Caco-2 (cell line): Measurements from ENCODE around the gene KIF6. TPM values are rescaled to one million over a fixed set of nuclear protein-coding genes. Genes with fewer than 3 reads are reported as not detected.

Source experiments
- BruUV-seq: library from RNA; stranded (reverse); fragments of 400-500 nt; replicated peaks from 2 replicates; lab custom pipeline; 2021; lab: Mats Ljungman, UMichigan
- CTCF ChIA-PET: fragments of 300-600 bp; sonication (Branson Sonifier 250); formaldehyde crosslinking; loops from one replicate; lab custom pipeline; 2022; ENCODE audit warnings: antibody characterized with exemption; lab: Charles Lee
- POLR2A ChIA-PET: fragments of 300-600 bp; sonication (Branson Sonifier 250); formaldehyde crosslinking; loops from one replicate; lab custom pipeline; 2022; ENCODE audit warnings: antibody characterized with exemption; lab: Charles Lee
- DNase-seq, 2 experiments: peaks; one replicate each; pipeline versions ENCODE4 v3.0.0 to v3.0.0-alpha.2; 2020 to 2022
- H3K27me3 ChIP-seq: replicated peaks from 2 replicates; pipeline ENCODE4 v1.6.0; 2011; ENCODE audit warnings: low read length; ENCODE audit not compliant: control insufficient read depth, insufficient read depth
- H3K36me3 ChIP-seq: 2 replicates; pipeline ENCODE4 v1.5.1; 2011; ENCODE audit warnings: low read length; ENCODE audit not compliant: control insufficient read depth, insufficient read depth
- H3K4me1 ChIP-seq: fragments of 250-450 bp; sonication (Bioruptor Pico); 2 replicates; pipeline ENCODE4 v1.5.1; 2020; ENCODE audit warnings: mild to moderate bottlenecking
- H3K4me3 ChIP-seq: 2 replicates; pipeline ENCODE4 v1.5.1; 2011; ENCODE audit warnings: low read depth, mild to moderate bottlenecking, control low read depth, low read length
- H3K9me3 ChIP-seq: fragments of 250-450 bp; sonication (Bioruptor Pico); 2 replicates; pipeline ENCODE4 v1.5.1; 2020; ENCODE audit warnings: mild to moderate bottlenecking, moderate library complexity
- H3K27ac Mint-ChIP-seq: one replicate; pipeline ENCODE4 v1.8.0; 2022; ENCODE audit warnings: mixed read lengths; ENCODE audit not compliant: unreplicated experiment
- H3K27me3 Mint-ChIP-seq: one replicate; pipeline ENCODE4 v1.8.0; 2022; ENCODE audit warnings: mixed read lengths; ENCODE audit not compliant: insufficient read depth, unreplicated experiment
- H3K36me3 Mint-ChIP-seq: one replicate; pipeline ENCODE4 v1.8.0; 2022; ENCODE audit warnings: mild to moderate bottlenecking, mixed read lengths; ENCODE audit not compliant: insufficient read depth, unreplicated experiment
- H3K4me1 Mint-ChIP-seq: one replicate; pipeline ENCODE4 v1.8.0; 2022; ENCODE audit warnings: low read depth, mixed read lengths; ENCODE audit not compliant: unreplicated experiment
- H3K4me3 Mint-ChIP-seq: one replicate; pipeline ENCODE4 v1.8.0; 2022; ENCODE audit warnings: mild to moderate bottlenecking, moderate library complexity, mixed read lengths; ENCODE audit not compliant: unreplicated experiment
- H3K9me3 Mint-ChIP-seq: one replicate; pipeline ENCODE4 v1.8.0; 2022; ENCODE audit warnings: mixed read lengths; ENCODE audit not compliant: unreplicated experiment
- intact Hi-C: fragments of 100-400 bp; cut with micrococcal nuclease; formaldehyde crosslinking; loops from one replicate; pipeline ENCODE4 v1.10.0; 2022; ENCODE audit not compliant: unreplicated experiment
- total RNA-seq: library from RNA; stranded (reverse); gene quantifications from 2 replicates; pipeline ENCODE4 v1.2.3, GENCODE V29; 2022
- TF ChIP-seq, protein P1 (sequence below), 2 experiments: fragments of 200-600 bp in 1 of 2; IDR thresholded peaks; 1 replicate in 1 of 2; 2 replicates in 1 of 2; pipeline versions ENCODE4 v1.5.1 to v1.8.0; 2011 to 2022; ENCODE audit warnings: antibody characterized with exemption in 1 of 2, control low read depth in 1 of 2, inconsistent platforms in 1 of 2, low read depth in 1 of 2, low read length in 1 of 2, mild to moderate bottlenecking in 1 of 2, moderate library complexity in 1 of 2; ENCODE audit not compliant: insufficient read depth in 1 of 2, severe bottlenecking in 1 of 2, unreplicated experiment in 1 of 2

Gene KIF6
- total RNA-seq, 1 experiment from 2014 or later, result not detected

DNA sequence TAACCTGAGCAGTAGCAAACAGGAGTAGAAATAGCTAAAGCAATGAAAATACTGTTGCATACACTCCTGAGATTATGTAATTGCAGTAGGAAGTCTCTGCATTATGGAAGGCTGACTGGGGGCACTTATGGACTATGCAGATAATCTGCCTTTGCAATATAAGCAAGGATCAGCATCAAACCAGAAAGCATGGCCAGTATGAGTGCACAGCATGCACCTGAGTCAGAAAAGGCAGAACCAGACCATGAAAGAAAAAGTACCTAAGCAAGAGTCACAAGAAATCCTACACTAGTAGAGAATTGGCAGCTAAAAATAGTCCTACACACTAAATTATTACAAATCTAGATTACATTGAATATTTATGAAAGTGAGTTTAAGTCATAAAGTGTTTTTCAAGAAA is 164.3 kb downstream of the KIF6 start:
- Histone ChIP-seq H3K4me1 (no peaks in the 10 kb centered on the region), H3K9me3 (no peaks in the 10 kb centered on the region), H3K36me3 (no peaks in the 10 kb centered on the region), H3K4me3 (no peak overlapping the region), H3K27me3 (no peaks in the 10 kb centered on the region)
- POLR2A ChIA-PET, result no interaction called here
- no peak overlapping the region for H3K27ac Mint-ChIP-seq
- no peaks in the 10 kb centered on the region for H3K36me3 Mint-ChIP-seq
- H3K4me3 Mint-ChIP-seq, result no peak overlapping the region
- DNase-seq, result no peak
- H3K9me3 Mint-ChIP-seq, result no peaks in the 10 kb centered on the region
- TF ChIP-seq, protein P1, sequence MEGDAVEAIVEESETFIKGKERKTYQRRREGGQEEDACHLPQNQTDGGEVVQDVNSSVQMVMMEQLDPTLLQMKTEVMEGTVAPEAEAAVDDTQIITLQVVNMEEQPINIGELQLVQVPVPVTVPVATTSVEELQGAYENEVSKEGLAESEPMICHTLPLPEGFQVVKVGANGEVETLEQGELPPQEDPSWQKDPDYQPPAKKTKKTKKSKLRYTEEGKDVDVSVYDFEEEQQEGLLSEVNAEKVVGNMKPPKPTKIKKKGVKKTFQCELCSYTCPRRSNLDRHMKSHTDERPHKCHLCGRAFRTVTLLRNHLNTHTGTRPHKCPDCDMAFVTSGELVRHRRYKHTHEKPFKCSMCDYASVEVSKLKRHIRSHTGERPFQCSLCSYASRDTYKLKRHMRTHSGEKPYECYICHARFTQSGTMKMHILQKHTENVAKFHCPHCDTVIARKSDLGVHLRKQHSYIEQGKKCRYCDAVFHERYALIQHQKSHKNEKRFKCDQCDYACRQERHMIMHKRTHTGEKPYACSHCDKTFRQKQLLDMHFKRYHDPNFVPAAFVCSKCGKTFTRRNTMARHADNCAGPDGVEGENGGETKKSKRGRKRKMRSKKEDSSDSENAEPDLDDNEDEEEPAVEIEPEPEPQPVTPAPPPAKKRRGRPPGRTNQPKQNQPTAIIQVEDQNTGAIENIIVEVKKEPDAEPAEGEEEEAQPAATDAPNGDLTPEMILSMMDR (IDR thresholded peaks at IDR 0.05; ENCODE audit: insufficient read depth in 1 of 2, low read depth in 1 of 2, low read length in 1 of 2, severe bottlenecking in 1 of 2, unreplicated experiment in 1 of 2), result no peak
- intact Hi-C loops, result loop anchor here (10.0 kb wide), 1 partner anchor 186 kb away; no protein-coding TSS in a partner anchor
- CTCF ChIA-PET, result no interaction called here
- BruUV-seq, result no TSS peak
- H3K27me3 Mint-ChIP-seq, result peaks cover 19% of the 10 kb centered on the region
- H3K4me1 Mint-ChIP-seq, result no peaks in the 10 kb centered on the region

- H3K9me3 Mint-ChIP-seq, result no peaks in the 10 kb centered on the region
- Histone ChIP-seq H3K36me3 (no peaks in the 10 kb centered on the region), H3K4me1 (no peaks in the 10 kb centered on the region), H3K4me3 (no peak overlapping the region), H3K9me3 (no peaks in the 10 kb centered on the region), H3K27me3 (no peaks in the 10 kb centered on the region)
- ChIA-PET POLR2A (no interaction called here), CTCF (no interaction called here)
- TF ChIP-seq, protein P1 (IDR thresholded peaks at IDR 0.05; ENCODE audit: insufficient read depth in 1 of 2, low read depth in 1 of 2, low read length in 1 of 2, severe bottlenecking in 1 of 2, unreplicated experiment in 1 of 2), result no peak
- H3K27me3 Mint-ChIP-seq, result peaks cover 19% of the 10 kb centered on the region
- BruUV-seq, result no TSS peak
- intact Hi-C loops, result no loop called here
- no peak for DNase-seq
- no peaks in the 10 kb centered on the region for H3K4me1 Mint-ChIP-seq
- H3K4me3 Mint-ChIP-seq, result no peak overlapping the region
- H3K36me3 Mint-ChIP-seq, result no peaks in the 10 kb centered on the region
- no peak overlapping the region for H3K27ac Mint-ChIP-seq
These were observed 166.5 kb downstream of the KIF6 start for GRCh38 chr6:39558591-39559190.

GRCh38 chr6:39558079-39558478 is 167.1 kb downstream of the KIF6 start:
- H3K36me3 ChIP-seq, result no peaks in the 10 kb centered on the region
- intact Hi-C loops, result no loop called here
- peaks cover 19% of the 10 kb centered on the region for H3K27me3 Mint-ChIP-seq
- POLR2A ChIA-PET, result no interaction called here
- BruUV-seq, result no TSS peak
- H3K27ac Mint-ChIP-seq, result no peak overlapping the region
- no peaks in the 10 kb centered on the region for H3K27me3 ChIP-seq
- CTCF ChIA-PET, result no interaction called here
- no peak for DNase-seq
- TF ChIP-seq, protein P1 (IDR thresholded peaks at IDR 0.05; ENCODE audit: insufficient read depth in 1 of 2, low read depth in 1 of 2, low read length in 1 of 2, severe bottlenecking in 1 of 2, unreplicated experiment in 1 of 2), result no peak
- H3K4me1 ChIP-seq, result no peaks in the 10 kb centered on the region
- H3K9me3 ChIP-seq, result no peaks in the 10 kb centered on the region
- H3K4me1 Mint-ChIP-seq, result no peaks in the 10 kb centered on the region
- no peaks in the 10 kb centered on the region for H3K36me3 Mint-ChIP-seq
- H3K4me3 Mint-ChIP-seq, result no peak overlapping the region
- H3K9me3 Mint-ChIP-seq, result no peaks in the 10 kb centered on the region
- no peak overlapping the region for H3K4me3 ChIP-seq
